ENCODE measurements around the gene MLLT3. TPM values are rescaled to one million over a fixed set of nuclear protein-coding genes. Genes with fewer than 3 reads are reported as not detected.

MLLT3 gene
- total RNA-seq, 1 donor: 61.1 TPM

DNA sequence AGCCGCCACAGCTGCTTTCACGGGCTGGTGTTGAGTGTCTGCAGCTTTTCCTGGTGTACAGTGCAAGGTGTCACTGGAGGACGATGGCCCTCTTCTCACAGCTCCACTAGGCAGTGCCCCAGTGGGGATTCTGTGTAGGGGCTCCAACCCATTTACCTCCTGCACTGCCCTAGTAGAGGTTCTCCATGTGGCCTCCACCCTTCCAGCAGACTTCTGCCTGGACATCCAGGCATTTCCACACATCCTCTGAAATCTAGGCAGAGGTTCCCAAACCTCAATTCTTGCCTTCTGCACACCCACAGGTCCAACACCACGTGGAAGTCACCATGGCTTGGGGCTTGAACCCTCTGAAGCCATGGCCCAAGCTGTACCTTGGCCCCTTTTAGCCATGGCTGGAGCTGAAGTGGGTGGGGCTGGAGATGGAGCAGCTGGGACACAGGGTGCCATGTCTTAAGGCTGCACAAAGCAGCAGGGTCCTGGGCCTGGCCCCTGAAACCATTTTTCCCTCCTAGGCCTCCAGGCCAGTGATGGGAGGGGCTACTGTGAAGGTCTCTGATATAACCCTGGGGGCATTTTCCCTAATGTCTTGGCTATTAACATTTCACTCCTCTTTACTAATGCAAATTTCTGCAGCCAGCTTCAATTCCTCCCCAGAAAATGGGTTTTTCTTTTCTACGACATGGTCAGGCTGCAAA, 82.0 kb downstream of the MLLT3 start:
- Histone ChIP-seq H3K4me3 (ENCODE audit: low read length) (no peak overlapping the region), H3K9me3 (ENCODE audit: low read depth, low read length) (peaks cover 11% of the 10 kb centered on the region), H3K4me1 (ENCODE audit: insufficient read depth, low read length) (no peaks in the 10 kb centered on the region), H3K27me3 (ENCODE audit: insufficient read depth, low read length) (no peaks in the 10 kb centered on the region)

DNA sequence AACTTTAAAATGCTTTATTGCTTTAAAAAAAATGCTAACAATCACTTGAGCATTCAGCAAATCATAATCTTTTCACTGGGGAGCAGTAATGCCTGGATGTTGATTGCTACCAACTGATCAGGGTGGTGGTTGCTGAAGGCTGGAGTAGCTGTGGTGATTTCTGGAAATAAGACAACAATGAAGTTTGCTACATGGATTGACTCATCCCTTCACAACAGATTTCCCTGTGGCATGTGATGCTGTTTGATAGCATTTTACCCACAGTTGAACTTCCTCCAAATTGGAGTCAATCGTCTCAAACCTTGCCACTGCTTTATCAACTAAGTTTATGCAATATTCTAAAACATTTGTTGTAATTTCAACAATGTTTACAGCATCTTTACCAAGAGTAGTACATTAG, 83.3 kb downstream of the MLLT3 start:
- Histone ChIP-seq H3K9me3 (ENCODE audit: low read depth, low read length) (peaks cover 11% of the 10 kb centered on the region), H3K4me1 (ENCODE audit: insufficient read depth, low read length) (no peaks in the 10 kb centered on the region), H3K27me3 (ENCODE audit: insufficient read depth, low read length) (no peaks in the 10 kb centered on the region), H3K4me3 (ENCODE audit: low read length) (no peak overlapping the region)

DNA sequence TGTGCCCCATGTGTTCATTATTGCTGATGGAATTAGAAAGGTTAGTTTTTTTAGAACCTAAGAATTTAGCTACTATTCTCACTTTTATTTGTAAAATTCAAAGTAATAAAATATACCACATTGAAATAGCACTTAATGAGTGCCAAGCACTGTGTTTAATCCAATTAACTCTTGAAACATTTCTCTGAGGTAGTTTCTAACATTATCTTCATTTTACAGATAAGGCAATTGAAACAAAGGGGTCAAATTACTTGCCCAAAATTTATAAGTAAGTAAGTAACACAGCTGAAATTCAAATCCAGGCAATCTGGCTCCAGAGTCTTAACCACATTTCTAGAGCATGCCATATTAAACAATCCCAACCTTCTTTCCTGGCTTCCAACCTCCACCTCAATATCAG, 84.2 kb downstream of the MLLT3 start:
- Histone ChIP-seq H3K27me3 (ENCODE audit: insufficient read depth, low read length) (no peaks in the 10 kb centered on the region), H3K4me3 (ENCODE audit: low read length) (no peak overlapping the region), H3K9me3 (ENCODE audit: low read depth, low read length) (peaks cover 11% of the 10 kb centered on the region), H3K4me1 (ENCODE audit: insufficient read depth, low read length) (no peaks in the 10 kb centered on the region)

DNA sequence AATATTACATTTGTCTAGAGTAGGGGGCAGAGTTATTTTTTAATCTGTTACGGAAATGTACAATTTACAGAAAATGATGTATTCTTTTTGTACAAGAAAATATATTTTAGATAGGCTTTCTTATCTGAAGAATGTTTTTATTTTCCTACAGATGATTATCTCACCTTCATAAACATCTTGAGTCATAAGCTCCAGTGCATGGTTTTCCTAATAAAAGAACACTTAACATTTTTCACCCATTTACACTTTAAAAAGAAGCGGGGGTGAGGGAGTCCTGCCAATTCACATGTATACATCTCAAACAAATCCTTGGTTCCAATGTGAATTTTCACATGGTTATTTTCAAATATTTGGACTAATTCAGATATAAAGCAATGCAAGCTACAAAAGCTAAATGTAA, 85.0 kb downstream of the MLLT3 start:
- Histone ChIP-seq H3K4me1 (ENCODE audit: insufficient read depth, low read length) (no peaks in the 10 kb centered on the region), H3K27me3 (ENCODE audit: insufficient read depth, low read length) (no peaks in the 10 kb centered on the region), H3K9me3 (ENCODE audit: low read depth, low read length) (peaks cover 11% of the 10 kb centered on the region), H3K4me3 (ENCODE audit: low read length) (no peak overlapping the region)

DNA sequence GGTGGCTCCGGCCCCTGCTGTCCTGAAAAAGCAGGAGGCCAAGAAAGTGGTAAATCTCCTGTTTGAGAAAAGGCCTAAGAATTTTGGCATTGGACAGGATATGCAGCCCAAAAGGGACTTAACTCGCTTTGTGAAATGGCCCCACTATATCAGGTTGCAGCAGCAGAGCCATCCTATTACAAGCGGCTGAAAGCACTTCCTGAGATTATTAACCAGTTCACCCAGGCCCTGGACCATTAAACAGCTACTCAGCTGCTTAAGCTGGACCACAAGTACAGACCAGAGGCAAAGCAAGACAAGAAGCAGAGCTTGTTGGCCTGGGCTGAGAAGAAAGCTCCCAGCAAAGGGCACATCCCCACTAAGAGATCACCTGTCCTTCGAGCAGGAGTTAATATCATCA, 89.7 kb downstream of the MLLT3 start:
- H3K27me3 ChIP-seq (ENCODE audit: insufficient read depth, low read length): no peaks in the 10 kb centered on the region

DNA sequence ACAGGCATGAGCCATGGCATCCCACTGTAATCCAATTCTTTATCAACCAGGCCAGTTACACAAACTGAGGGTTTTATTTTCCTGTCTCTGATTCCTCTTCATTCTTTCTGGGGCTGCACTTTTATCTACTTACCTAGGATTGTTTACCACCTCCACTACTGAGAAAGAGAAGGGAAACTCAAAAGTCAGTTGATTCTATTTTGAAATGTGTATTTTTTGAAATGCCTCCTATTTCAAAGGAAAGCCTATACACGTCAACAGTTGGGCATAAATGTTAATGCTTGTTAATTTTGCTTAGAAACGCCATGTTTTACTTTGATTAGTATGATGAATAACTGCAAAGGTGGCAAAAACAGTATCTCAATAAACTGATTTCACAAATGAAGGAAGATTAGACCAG, 92.5 kb downstream of the MLLT3 start:
- no peaks in the 10 kb centered on the region for H3K27me3 ChIP-seq (ENCODE audit: insufficient read depth, low read length)
- H3K4me1 ChIP-seq (ENCODE audit: insufficient read depth, low read length): peaks cover 3% of the 10 kb centered on the region
- H3K9me3 ChIP-seq (ENCODE audit: low read depth, low read length): no peaks in the 10 kb centered on the region
- no peak overlapping the region for H3K4me3 ChIP-seq (ENCODE audit: low read length)

More for the DNA sequence above, 89.7 kb downstream of the MLLT3 start:
- H3K4me3 ChIP-seq (ENCODE audit: low read length): no peak overlapping the region
- no peaks in the 10 kb centered on the region for H3K9me3 ChIP-seq (ENCODE audit: low read depth, low read length)
- H3K4me1 ChIP-seq (ENCODE audit: insufficient read depth, low read length): peaks cover 3% of the 10 kb centered on the region

DNA sequence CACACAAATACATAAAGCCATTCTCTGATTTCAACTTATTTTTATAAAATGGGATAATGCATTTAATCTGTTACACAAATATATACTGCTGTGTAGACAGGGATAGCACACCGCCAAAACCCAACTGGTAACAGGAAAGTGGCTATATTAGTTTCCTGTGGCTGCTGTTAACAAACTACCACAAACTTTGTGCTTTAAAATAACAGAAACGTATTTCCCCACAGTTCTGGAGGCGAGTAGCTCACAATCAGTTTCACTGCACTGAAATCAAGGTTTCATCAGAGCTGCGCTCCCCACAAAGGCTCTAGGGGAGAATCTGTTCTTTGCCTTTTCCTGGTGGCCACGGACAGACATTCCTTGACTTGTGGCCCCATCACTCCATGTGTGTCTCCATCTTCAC, 94.0 kb downstream of the MLLT3 start:
- Histone ChIP-seq H3K4me1 (ENCODE audit: insufficient read depth, low read length) (peaks cover 3% of the 10 kb centered on the region), H3K9me3 (ENCODE audit: low read depth, low read length) (no peaks in the 10 kb centered on the region), H3K4me3 (ENCODE audit: low read length) (no peak overlapping the region), H3K27me3 (ENCODE audit: insufficient read depth, low read length) (no peaks in the 10 kb centered on the region)

DNA sequence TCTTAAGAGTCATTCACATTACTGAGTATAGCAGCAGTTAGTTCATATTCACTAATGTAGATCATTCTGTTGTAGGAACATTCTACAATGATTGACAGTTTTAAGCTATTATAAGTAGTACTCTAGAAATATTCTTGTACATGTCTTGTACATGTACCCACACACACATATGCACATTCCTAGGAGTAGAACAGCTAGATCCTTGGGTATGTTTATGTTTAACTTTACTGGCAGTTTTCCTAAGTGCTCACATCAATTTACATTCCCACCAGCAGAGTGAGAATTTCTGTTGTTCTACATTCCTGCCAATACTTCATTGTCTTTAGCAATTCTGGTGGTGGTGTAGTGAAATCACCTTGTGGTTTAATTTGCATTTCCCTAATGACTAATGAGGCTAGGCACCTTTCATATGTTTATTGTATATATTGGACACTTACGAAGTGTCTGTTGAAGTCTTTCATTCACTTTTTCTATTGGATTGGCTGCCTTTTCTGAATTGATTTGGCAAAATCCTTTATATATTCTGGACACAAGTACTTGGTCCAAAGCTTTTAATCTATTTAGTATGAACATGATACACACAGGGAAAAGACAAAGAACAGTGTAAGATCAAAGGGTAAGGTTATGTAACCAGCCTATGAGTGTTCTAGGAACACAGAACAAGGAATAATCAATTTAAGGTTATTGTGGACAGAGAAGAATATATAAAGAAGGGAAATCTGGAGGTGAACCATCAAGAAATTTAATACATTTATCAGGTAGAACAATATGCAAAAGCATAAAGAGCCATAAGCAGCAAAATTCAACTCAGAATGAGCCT, 95.6 kb downstream of the MLLT3 start:
- Histone ChIP-seq H3K4me3 (ENCODE audit: low read length) (no peak overlapping the region), H3K4me1 (ENCODE audit: insufficient read depth, low read length) (peaks cover 3% of the 10 kb centered on the region), H3K27me3 (ENCODE audit: insufficient read depth, low read length) (no peaks in the 10 kb centered on the region), H3K9me3 (ENCODE audit: low read depth, low read length) (no peaks in the 10 kb centered on the region)

DNA sequence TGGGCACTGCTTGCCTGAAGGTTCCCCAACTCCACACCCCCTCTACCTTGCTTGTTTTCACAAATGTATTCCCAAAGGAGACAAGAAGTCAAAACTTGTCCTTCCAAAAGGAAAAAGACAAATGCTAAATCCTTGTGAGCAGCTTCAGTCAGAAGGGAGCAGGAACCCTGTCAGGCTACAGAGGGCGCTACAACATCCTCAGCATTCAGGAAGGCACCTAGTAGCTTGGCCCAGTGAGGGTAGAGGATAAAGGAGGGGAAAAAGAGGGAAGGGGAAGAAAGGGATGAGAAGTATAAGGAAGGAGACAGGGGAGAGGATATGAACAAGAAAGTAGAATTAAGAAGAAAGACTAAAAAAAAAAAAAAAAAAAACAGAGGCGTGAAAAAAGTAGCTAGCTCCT, 97.5 kb downstream of the MLLT3 start:
- Histone ChIP-seq H3K4me1 (ENCODE audit: insufficient read depth, low read length) (peaks cover 3% of the 10 kb centered on the region), H3K4me3 (ENCODE audit: low read length) (no peak overlapping the region), H3K9me3 (ENCODE audit: low read depth, low read length) (no peaks in the 10 kb centered on the region), H3K27me3 (ENCODE audit: insufficient read depth, low read length) (no peaks in the 10 kb centered on the region)

DNA sequence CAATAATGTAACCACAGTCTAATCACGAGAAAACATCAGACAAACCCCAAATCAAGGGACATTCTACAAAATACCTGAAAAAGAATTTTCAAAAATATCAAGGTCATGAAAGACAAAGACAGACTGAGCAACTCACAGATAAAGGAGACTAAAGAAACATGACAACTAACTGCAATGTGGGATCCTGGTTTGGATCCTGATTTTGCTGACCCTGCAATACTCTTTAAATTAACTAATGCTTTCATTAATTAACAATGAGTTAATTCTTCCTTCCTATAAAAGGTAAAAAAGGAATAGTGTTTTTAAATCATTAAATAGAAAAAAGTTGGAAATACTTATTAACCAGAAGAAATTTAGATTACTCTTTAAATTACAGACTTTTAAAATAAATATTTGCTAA, 103.6 kb downstream of the MLLT3 start:
- Histone ChIP-seq H3K4me3 (ENCODE audit: low read length) (no peak overlapping the region), H3K4me1 (ENCODE audit: insufficient read depth, low read length) (no peaks in the 10 kb centered on the region), H3K9me3 (ENCODE audit: low read depth, low read length) (no peaks in the 10 kb centered on the region), H3K27me3 (ENCODE audit: insufficient read depth, low read length) (no peaks in the 10 kb centered on the region)

DNA sequence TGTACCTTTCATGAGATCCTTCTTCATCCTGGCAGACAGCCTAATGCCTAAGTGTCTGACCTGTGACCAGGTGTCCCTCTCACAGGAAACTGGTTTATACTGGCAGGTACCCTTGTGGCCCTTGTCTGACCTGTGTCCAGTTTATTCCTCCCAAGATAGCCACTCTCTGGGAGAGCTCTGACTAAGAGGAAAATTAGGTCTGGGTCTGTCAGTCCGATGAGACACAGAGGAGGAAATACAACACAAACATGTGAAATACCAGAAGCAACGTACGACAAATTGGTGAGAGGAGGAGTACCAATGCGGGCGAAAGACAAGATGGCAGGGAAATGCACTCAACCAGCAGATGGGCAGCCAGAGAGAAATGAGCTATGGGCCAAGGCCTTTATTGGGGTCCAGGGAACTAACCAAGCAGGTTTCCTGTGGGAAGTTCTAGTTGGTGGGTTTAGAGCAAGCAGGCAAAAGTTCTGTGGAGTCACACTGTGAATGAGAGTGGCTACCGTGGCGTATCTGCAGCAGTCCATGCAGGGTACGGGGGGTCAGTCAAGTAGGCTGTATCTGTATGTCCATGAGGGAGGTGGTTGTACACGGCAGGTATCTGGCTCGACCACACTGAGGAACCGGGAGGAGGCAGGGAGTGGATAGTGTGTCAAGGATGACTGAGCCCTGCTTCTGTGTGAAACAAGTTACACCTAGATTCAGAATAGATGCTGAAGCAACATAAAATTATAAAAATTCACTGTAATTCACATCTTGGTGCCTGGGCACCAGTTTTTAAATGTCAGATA, 109.0 kb downstream of the MLLT3 start:
- no peak overlapping the region for H3K4me3 ChIP-seq (ENCODE audit: low read length)
- peaks cover 4% of the 10 kb centered on the region for H3K4me1 ChIP-seq (ENCODE audit: insufficient read depth, low read length)

DNA sequence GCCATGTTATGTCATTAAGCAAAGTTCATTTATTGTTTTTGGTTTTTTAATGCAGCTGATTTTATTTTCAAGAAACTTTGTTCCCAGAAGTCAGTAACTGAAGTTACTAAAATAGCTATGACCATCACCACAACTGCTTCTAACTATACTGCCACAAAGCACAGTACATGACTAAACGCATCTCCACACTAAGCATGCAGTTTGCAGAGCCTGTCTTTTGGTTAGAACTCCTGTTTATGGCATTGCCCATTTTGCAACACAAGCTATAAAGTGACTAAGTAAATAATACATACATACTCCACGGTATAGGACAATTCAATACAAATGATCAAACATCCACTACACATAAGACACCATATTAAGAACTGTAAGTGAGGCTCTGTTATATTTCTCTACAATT, 109.7 kb downstream of the MLLT3 start:
- H3K4me3 ChIP-seq (ENCODE audit: low read length): no peak overlapping the region
- no peaks in the 10 kb centered on the region for H3K9me3 ChIP-seq (ENCODE audit: low read depth, low read length)
- peaks cover 9% of the 10 kb centered on the region for H3K4me1 ChIP-seq (ENCODE audit: insufficient read depth, low read length)
- no peaks in the 10 kb centered on the region for H3K27me3 ChIP-seq (ENCODE audit: insufficient read depth, low read length)

More for the DNA sequence above, 109.0 kb downstream of the MLLT3 start:
- H3K27me3 ChIP-seq (ENCODE audit: insufficient read depth, low read length): no peaks in the 10 kb centered on the region
- H3K9me3 ChIP-seq (ENCODE audit: low read depth, low read length): no peaks in the 10 kb centered on the region

DNA sequence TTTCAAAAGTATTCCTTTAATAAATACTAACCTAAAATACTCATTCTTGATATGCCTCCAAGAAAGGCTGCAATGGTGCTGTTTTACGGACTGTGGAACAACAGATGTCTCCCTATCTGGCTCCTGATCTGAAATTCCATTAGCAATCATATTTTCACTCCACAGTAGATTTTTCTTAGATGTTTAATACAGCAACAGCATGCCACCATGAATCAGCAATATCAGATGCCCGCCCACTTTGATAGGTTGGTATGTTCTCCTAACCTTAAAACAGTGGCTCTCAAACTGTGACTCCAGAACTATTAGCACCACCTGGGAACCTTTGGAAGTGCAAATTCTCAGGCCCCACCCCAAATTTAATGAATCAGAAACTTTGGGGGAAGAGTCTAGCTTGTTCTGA, 110.2 kb downstream of the MLLT3 start:
- no peaks in the 10 kb centered on the region for H3K27me3 ChIP-seq (ENCODE audit: insufficient read depth, low read length)
- peaks cover 13% of the 10 kb centered on the region for H3K4me1 ChIP-seq (ENCODE audit: insufficient read depth, low read length)
- H3K4me3 ChIP-seq (ENCODE audit: low read length): no peak overlapping the region
- no peaks in the 10 kb centered on the region for H3K9me3 ChIP-seq (ENCODE audit: low read depth, low read length)

DNA sequence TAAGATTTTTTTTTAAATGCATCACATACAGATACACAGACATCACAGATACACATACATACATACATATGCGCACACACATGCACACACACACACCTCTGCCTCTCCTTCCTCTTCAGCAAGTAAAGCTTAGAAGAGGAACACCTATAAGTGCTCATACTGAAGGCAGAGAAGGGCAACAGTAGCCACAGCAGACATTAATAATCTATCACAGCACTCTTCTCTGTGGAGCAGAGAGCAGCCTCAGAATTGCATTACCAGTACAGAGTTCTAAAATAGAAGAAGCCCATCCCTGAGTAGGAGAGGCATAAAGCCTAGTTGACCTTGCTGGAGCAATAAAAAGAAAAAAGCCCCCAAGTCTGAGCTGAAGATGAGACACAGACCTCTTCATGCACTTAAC, 110.6 kb downstream of the MLLT3 start:
- H3K9me3 ChIP-seq (ENCODE audit: low read depth, low read length): no peaks in the 10 kb centered on the region
- H3K27me3 ChIP-seq (ENCODE audit: insufficient read depth, low read length): no peaks in the 10 kb centered on the region
- H3K4me1 ChIP-seq (ENCODE audit: insufficient read depth, low read length): peaks cover 16% of the 10 kb centered on the region
- H3K4me3 ChIP-seq (ENCODE audit: low read length): no peak overlapping the region

DNA sequence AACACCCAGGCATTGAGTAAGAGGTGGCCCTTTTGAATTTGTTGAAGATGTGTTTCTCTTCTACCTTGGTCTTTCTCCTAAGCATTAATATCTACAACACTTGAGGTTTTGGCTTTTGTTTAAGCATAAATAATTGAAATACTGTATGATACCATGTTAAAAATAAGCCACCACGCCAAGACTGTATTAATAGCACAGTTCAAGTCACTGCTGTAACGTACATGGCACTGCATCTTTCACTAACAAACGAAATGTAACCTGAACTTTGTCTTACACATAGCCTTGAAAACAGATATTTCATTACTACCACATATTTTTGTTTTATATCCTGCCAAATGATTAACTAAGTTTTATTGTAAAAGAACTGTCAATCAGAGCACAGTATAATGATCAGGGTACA, 112.8 kb downstream of the MLLT3 start:
- Histone ChIP-seq H3K4me3 (ENCODE audit: low read length) (no peak overlapping the region), H3K9me3 (ENCODE audit: low read depth, low read length) (no peaks in the 10 kb centered on the region), H3K27me3 (ENCODE audit: insufficient read depth, low read length) (no peaks in the 10 kb centered on the region), H3K4me1 (ENCODE audit: insufficient read depth, low read length) (peaks cover 19% of the 10 kb centered on the region)

All from mononuclear cell (primary cell).